ENCODE measurements around the gene ZBTB20. TPM values are rescaled to one million over a fixed set of nuclear protein-coding genes. Genes with fewer than 3 reads are reported as not detected.

Gene ZBTB20
- total RNA-seq, 1 experiment from 2014 or later: 26.4 TPM

GRCh38 chr3:114308377-114308776 lies 838.7 kb downstream of the ZBTB20 start:
- DNase-seq (ENCODE audit: low read depth): no peak

- no peak for DNase-seq (ENCODE audit: low read depth)
Observed at GRCh38 chr3:114307832-114308231, 839.3 kb downstream of the ZBTB20 start.

- no peak for DNase-seq (ENCODE audit: low read depth)
Observed at GRCh38 chr3:114307222-114307830, 839.8 kb downstream of the ZBTB20 start.

- DNase-seq (ENCODE audit: low read depth): no peak
Observed at GRCh38 chr3:114299941-114300624, 847.0 kb downstream of the ZBTB20 start.

- DNase-seq (ENCODE audit: low read depth): peak; percentile 23
Observed at GRCh38 chr3:114299421-114299820, 847.7 kb downstream of the ZBTB20 start.

GRCh38 chr3:114295946-114296345 lies 851.1 kb downstream of the ZBTB20 start:
- DNase-seq (ENCODE audit: low read depth): no peak

- no peak for DNase-seq (ENCODE audit: low read depth)
Observed at GRCh38 chr3:114294940-114295480, 852.1 kb downstream of the ZBTB20 start.

GRCh38 chr3:114293838-114294535 lies 853.1 kb downstream of the ZBTB20 start, which contains the start of gene TIGIT:
Gene TIGIT, plus strand, starts transcription at chr3:114294028. Its CDS starts 34 bp downstream, at chr3:114294062.
- DNase-seq (ENCODE audit: low read depth): no peak

GRCh38 chr3:114290911-114291901 lies 855.9 kb downstream of the ZBTB20 start:
- peak; percentile 68 for DNase-seq (ENCODE audit: low read depth)

- no peak for DNase-seq (ENCODE audit: low read depth)
Observed at GRCh38 chr3:114286266-114286665, 860.8 kb downstream of the ZBTB20 start.

GRCh38 chr3:114285648-114286230 lies 861.3 kb downstream of the ZBTB20 start:
- no peak for DNase-seq (ENCODE audit: low read depth)

GRCh38 chr3:114284644-114285043 lies 862.4 kb downstream of the ZBTB20 start:
- DNase-seq (ENCODE audit: low read depth): no peak
